Lung (tissue), 12 donors: ENCODE data around the gene PACRG. TPM values are rescaled to one million over a fixed set of nuclear protein-coding genes. Genes with fewer than 3 reads are reported as not detected.

ENCODE experiments used
- ATAC-seq: fragments of 200-7000 bp; cut with Tn5 transposase; one replicate; pipeline ENCODE4 v1.9.1; 2020; ENCODE audit warnings: moderate number of reproducible peaks; ENCODE audit not compliant: insufficient read depth, low FRiP score
- DNase-seq, 3 donors: peaks; one replicate each; pipeline ENCODE4 v3.0.0-alpha.2; 2013 to 2017
- H3K27ac ChIP-seq, 2 donors: one replicate each; pipeline ENCODE4 v1.5.1; 2013; ENCODE audit warnings: mild to moderate bottlenecking in 2 of 2, moderate library complexity in 2 of 2, control low read depth in 1 of 2, inconsistent platforms in 1 of 2, low read depth in 1 of 2, low read length in 1 of 2
- H3K27me3 ChIP-seq, 3 donors: one replicate each; pipeline ENCODE4 v1.5.1; 2013; ENCODE audit warnings: low read length in 2 of 3; ENCODE audit not compliant: control insufficient read depth in 3 of 3, insufficient read depth in 3 of 3
- H3K36me3 ChIP-seq, 4 donors: one replicate each; pipeline ENCODE4 v1.5.1; 2013; ENCODE audit warnings: low read length in 4 of 4, mild to moderate bottlenecking in 1 of 4, moderate library complexity in 1 of 4; ENCODE audit not compliant: control insufficient read depth in 4 of 4, insufficient read depth in 4 of 4
- H3K4me1 ChIP-seq, 5 donors: one replicate each; pipeline ENCODE4 v1.5.1; 2013; ENCODE audit warnings: low read length in 5 of 5, mild to moderate bottlenecking in 2 of 5, moderate library complexity in 1 of 5; ENCODE audit not compliant: control insufficient read depth in 5 of 5, insufficient read depth in 5 of 5
- H3K4me3 ChIP-seq: one replicate; pipeline ENCODE4 v1.5.1; 2013; ENCODE audit warnings: mild to moderate bottlenecking, control low read depth, moderate library complexity
- H3K9ac ChIP-seq, 2 donors: one replicate each; pipeline ENCODE4 v1.5.1; 2013; ENCODE audit warnings: low read length in 2 of 2, control low read depth in 1 of 2; ENCODE audit not compliant: insufficient read depth in 1 of 2
- H3K9me3 ChIP-seq, 4 donors: one replicate each; pipeline ENCODE4 v1.5.1; 2013; ENCODE audit warnings: low read length in 3 of 4, mild to moderate bottlenecking in 1 of 4, moderate library complexity in 1 of 4; ENCODE audit not compliant: control insufficient read depth in 4 of 4, insufficient read depth in 3 of 4
- WGBS, 2 donors: extraction: QIAGEN DNeasy Blood & Tissue Kit; methylation state at CpG; one replicate each; pipeline ENCODE4 v1.1.7; 2013; 5-methylcytosine and 5-hydroxymethylcytosine counted together
- polyA plus RNA-seq, 2 donors: library from polyadenylated mRNA; stranded (reverse); fragments of 200-250 nt; gene quantifications; one replicate each; pipeline ENCODE4 v1.2.1, GENCODE V29; 2013
- total RNA-seq, 2 donors: library from RNA; depleted of rRNA in 1 of 2; stranded (reverse); fragments of >200 nt in 1 of 2; gene quantifications; one replicate each; pipeline ENCODE4 v1.2.1, GENCODE V29; 2014 to 2021
- TF ChIP-seq, protein P1 (sequence below): IDR thresholded peaks from 2 replicates; pipeline ENCODE4 v1.5.1; 2012; ENCODE audit warnings: mild to moderate bottlenecking; ENCODE audit errors: control extremely low read depth, extremely low read depth
- donor health status: control.
- donor health status: control.
- donor health status: Bipolar disorder and iron deficiency.
- donor health status: healthy.
- donor health status: DM: yes; HTN: yes; CAD: no.

The PACRG gene
- total and polyA plus RNA-seq, 4 donors = 3.8 to 26.6 (median 7.4) TPM

DNA sequence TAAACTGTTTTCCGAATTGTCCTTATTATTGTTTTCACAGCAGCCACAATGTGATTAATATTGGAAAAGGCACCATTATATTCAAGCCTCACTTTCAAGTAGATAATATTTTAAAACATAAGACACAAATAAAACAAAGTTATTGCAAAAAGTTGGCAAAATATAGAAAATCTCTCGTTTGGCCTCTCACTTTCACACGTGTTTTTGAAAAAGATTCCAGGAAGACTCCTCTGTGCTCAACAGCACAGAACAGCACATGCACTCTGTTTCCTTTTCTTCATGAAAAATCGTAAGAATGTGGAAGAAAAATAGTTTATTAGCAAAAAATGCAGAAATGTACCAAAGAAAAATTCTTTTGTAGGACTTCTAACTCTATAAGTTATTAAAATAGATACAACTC, 46.9 kb upstream of the PACRG start:
- TF ChIP-seq, protein P1, sequence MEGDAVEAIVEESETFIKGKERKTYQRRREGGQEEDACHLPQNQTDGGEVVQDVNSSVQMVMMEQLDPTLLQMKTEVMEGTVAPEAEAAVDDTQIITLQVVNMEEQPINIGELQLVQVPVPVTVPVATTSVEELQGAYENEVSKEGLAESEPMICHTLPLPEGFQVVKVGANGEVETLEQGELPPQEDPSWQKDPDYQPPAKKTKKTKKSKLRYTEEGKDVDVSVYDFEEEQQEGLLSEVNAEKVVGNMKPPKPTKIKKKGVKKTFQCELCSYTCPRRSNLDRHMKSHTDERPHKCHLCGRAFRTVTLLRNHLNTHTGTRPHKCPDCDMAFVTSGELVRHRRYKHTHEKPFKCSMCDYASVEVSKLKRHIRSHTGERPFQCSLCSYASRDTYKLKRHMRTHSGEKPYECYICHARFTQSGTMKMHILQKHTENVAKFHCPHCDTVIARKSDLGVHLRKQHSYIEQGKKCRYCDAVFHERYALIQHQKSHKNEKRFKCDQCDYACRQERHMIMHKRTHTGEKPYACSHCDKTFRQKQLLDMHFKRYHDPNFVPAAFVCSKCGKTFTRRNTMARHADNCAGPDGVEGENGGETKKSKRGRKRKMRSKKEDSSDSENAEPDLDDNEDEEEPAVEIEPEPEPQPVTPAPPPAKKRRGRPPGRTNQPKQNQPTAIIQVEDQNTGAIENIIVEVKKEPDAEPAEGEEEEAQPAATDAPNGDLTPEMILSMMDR = no peak
- H3K9me3 ChIP-seq = no peaks in the 10 kb centered on the region
- ATAC-seq = no peak
- no peaks in the 10 kb centered on the region for H3K27me3 ChIP-seq
- no peak overlapping the region for H3K4me3 ChIP-seq
- no peak overlapping the region for H3K27ac ChIP-seq
- no peaks in the 10 kb centered on the region for H3K36me3 ChIP-seq
- H3K9ac ChIP-seq = no peak overlapping the region
- DNase-seq = no peak
- H3K4me1 ChIP-seq = peaks cover 0 to 17% (median 0%) of the 10 kb centered on the region in 5 donors
- WGBS, 2 donors = 77 to 80% methylated on average over 4 of the region's 4 CpGs

DNA sequence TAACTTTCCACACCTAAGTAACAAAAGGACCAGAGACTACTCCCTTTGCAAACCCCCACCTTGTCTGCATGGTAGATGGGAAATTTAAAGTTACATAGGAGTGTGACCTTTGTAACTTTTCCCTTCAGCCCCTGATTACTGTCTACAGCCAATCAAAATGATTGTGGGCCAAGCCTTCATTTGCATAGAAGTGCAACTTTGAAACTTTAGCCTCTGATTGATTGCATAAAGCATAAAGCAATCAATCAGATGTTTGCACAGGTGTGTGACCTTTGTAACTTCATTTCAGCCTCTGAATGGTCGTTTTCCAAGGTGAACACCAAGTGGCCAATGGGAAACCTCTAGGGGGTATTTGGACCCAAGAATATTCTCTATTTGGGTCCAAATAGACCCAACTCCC, 46.3 kb upstream of the PACRG start:
- no peak overlapping the region for H3K9ac ChIP-seq
- DNase-seq = no peak
- no peak for ATAC-seq
- peaks cover 0 to 17% (median 0%) of the 10 kb centered on the region in 5 donors for H3K4me1 ChIP-seq
- no peaks in the 10 kb centered on the region for H3K27me3 ChIP-seq
- no peak overlapping the region for H3K4me3 ChIP-seq
- no peak overlapping the region for H3K27ac ChIP-seq
- no peaks in the 10 kb centered on the region for H3K9me3 ChIP-seq
- WGBS, 2 donors = 77 to 87% methylated on average over 1 of the region's 1 CpG
- no peaks in the 10 kb centered on the region for H3K36me3 ChIP-seq
- TF ChIP-seq, protein P1 = no peak

DNA sequence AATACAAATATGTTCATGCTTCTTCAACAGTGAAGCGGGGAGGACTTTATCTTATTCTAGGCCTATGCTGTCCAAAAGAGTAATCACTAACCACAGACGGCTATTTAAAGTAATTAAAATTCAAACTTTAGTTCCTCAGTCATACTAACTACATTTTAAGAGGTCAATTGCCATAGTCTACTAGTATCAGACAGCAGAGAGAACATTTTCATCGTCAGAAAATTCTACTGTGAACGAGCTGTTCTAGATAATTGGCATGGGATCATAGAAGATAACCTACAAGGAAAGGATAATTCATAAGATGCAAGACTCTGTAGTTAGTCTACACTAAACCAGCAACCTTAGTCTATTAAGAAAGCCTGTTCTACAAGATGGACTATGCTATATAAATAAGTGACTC, 44.6 kb upstream of the PACRG start:
- peak in 2 of 3 donors; percentile 49 to 59 for DNase-seq
- H3K4me3 ChIP-seq = no peak overlapping the region
- H3K4me1 ChIP-seq = peaks cover 0 to 17% (median 0%) of the 10 kb centered on the region in 5 donors
- no peaks in the 10 kb centered on the region for H3K36me3 ChIP-seq
- TF ChIP-seq, protein P1 = no peak
- H3K27me3 ChIP-seq = no peaks in the 10 kb centered on the region
- no peaks in the 10 kb centered on the region for H3K9me3 ChIP-seq
- ATAC-seq = no peak
- no peak overlapping the region for H3K9ac ChIP-seq
- H3K27ac ChIP-seq = no peak overlapping the region
- WGBS, 2 donors = 71 to 89% methylated on average over 4 of the region's 4 CpGs

DNA sequence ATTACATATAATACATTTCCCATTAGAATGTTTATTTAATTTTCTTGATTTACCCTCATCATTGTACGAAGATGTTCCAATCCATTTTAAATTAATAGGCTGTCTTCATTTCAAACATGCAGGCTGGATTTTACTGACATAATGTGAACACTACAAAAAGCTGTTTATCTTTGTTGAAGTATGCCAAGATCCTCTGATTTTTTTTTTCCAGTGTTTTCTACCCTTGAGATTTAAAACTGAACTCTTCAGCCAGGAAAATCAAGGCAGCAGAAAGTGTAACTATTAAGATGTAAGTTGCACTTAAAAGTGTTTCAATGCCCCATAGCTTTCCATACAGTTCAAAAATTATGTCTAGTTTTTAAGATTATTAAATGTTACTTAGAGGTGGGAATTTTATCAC, 43.7 kb upstream of the PACRG start:
- Histone ChIP-seq H3K9ac (no peak overlapping the region), H3K27ac (no peak overlapping the region), H3K4me1 (peaks cover 0 to 17% (median 0%) of the 10 kb centered on the region in 5 donors), H3K36me3 (no peaks in the 10 kb centered on the region), H3K9me3 (no peaks in the 10 kb centered on the region), H3K4me3 (no peak overlapping the region), H3K27me3 (no peaks in the 10 kb centered on the region)
- DNase-seq (peak in 1 of 3 donors; percentile 19), ATAC-seq (no peak)
- WGBS, 2 donors = 57 to 64% methylated on average over 1 of the region's 1 CpG
- TF ChIP-seq, protein P1 = no peak
